GM12878 (cell line): Measurements from ENCODE around the gene RPL22. TPM values are rescaled to one million over a fixed set of nuclear protein-coding genes. Genes with fewer than 3 reads are reported as not detected.
A peak's percentile ranks its signal among the peaks of the same experiment; 100 is the strongest.

ENCODE experiments used
- ATAC-seq: fragments of 200-7000 bp; cut with Tn5 transposase; 3 replicates; pipeline ENCODE4 v1.9.1; 2020; ENCODE audit warnings: mild to moderate bottlenecking, moderate library complexity
- BruUV-seq: library from RNA; stranded (reverse); fragments of 400-500 nt; replicated peaks from 2 replicates; lab custom pipeline; 2021; lab: Mats Ljungman, UMichigan
- CTCF ChIA-PET: fragments of 300-600 bp; sonication (Branson Sonifier 250); formaldehyde crosslinking; extraction: SDS; loops from one replicate; lab custom pipeline; 2021; ENCODE audit warnings: inconsistent platforms; lab: Yijun Ruan, JAX
- POLR2A ChIA-PET: fragments of 350-600 bp; formaldehyde crosslinking; extraction: SDS; loops from one replicate; lab custom pipeline; 2021; ENCODE audit warnings: inconsistent platforms; lab: Charles Lee
- RAD21 ChIA-PET: fragments of 300-600 bp; sonication (Branson Sonifier 250); formaldehyde crosslinking; loops from one replicate; lab custom pipeline; 2023; ENCODE audit warnings: antibody characterized with exemption; ENCODE audit not compliant: unreplicated experiment; lab: Charles Lee
- SMC1A ChIA-PET: fragments of 300-600 bp; sonication (Branson Sonifier 250); formaldehyde crosslinking; loops from one replicate; lab custom pipeline; 2023; ENCODE audit not compliant: unreplicated experiment, uncharacterized antibody; lab: Charles Lee
- DNase-seq: peaks from one replicate; pipeline ENCODE4 v3.0.0-alpha.2; 2011; ENCODE audit warnings: low read depth, low spot score
- FAIRE-seq: peaks from 3 replicates; lab custom pipeline; 2011; peaks lifted over from hg19 to GRCh38; lab: Jason Lieb, UNC
- H2AFZ ChIP-seq: 2 replicates; pipeline ENCODE4 v1.6.0; 2011; ENCODE audit warnings: low read depth, low read length, control low read depth; ENCODE audit not compliant: control insufficient read depth
- H3K27ac ChIP-seq: 2 replicates; pipeline ENCODE4 v1.5.1; 2011; ENCODE audit warnings: control low read depth; ENCODE audit not compliant: control insufficient read depth, insufficient read depth
- H3K27me3 ChIP-seq, 2 experiments: replicated peaks in 1 of 2; 2 replicates each; pipeline versions ENCODE4 v1.6.0 to v1.6.1; 2011; ENCODE audit warnings: low read length in 1 of 2; ENCODE audit not compliant: control insufficient read depth in 2 of 2, insufficient read depth in 2 of 2
- H3K36me3 ChIP-seq, 2 experiments: 2 replicates each; pipeline ENCODE4 v1.5.1; 2011; ENCODE audit warnings: low read length in 1 of 2; ENCODE audit not compliant: control insufficient read depth in 2 of 2, insufficient read depth in 2 of 2
- H3K4me1 ChIP-seq: 2 replicates; pipeline ENCODE4 v1.6.1; 2011; ENCODE audit warnings: mild to moderate bottlenecking, low read length, moderate library complexity, mixed read lengths; ENCODE audit not compliant: control insufficient read depth, insufficient read depth
- H3K4me2 ChIP-seq: 2 replicates; pipeline ENCODE4 v1.6.0; 2011; ENCODE audit warnings: control low read depth; ENCODE audit not compliant: control insufficient read depth, insufficient read depth
- H3K4me3 ChIP-seq: fragments of 200-600 bp; sonication (generic); 2 replicates; pipeline ENCODE4 v1.5.1; 2016
- H3K79me2 ChIP-seq: 2 replicates; pipeline ENCODE4 v1.6.0; 2011; ENCODE audit warnings: low read length; ENCODE audit not compliant: control insufficient read depth, insufficient read depth
- H3K9ac ChIP-seq: 2 replicates; pipeline ENCODE4 v1.8.0; 2011; ENCODE audit warnings: low read length, control low read depth, mixed read lengths; ENCODE audit not compliant: control insufficient read depth, insufficient read depth
- H3K9me3 ChIP-seq: replicated peaks from 3 replicates; pipeline ENCODE4 v1.5.1; 2011; ENCODE audit warnings: mild to moderate bottlenecking, low read length; ENCODE audit not compliant: control insufficient read depth, insufficient read depth
- H4K20me1 ChIP-seq: 2 replicates; pipeline ENCODE4 v1.6.0; 2011; ENCODE audit not compliant: control insufficient read depth, insufficient read depth
- MEF2A ChIP-seq: IDR thresholded peaks from 2 replicates; pipeline ENCODE4 v1.6.1; 2011; ENCODE audit warnings: low read depth, mild to moderate bottlenecking, low read length, moderate library complexity; ENCODE audit not compliant: insufficient read depth
- POLR2AphosphoS5 ChIP-seq: IDR thresholded peaks from 2 replicates; pipeline ENCODE4 v1.6.1; 2011; ENCODE audit warnings: mild to moderate bottlenecking, low read length, inconsistent platforms
- SIN3A ChIP-seq: IDR thresholded peaks from 2 replicates; pipeline ENCODE4 v1.6.1; 2012; ENCODE audit warnings: low read depth, low read length, improper control_type of control experiment
- SREBF2 ChIP-seq: IDR thresholded peaks from 2 replicates; pipeline ENCODE4 v1.6.1; 2012; ENCODE audit warnings: mild to moderate bottlenecking, low read length
- TBL1XR1 ChIP-seq: IDR thresholded peaks from 2 replicates; pipeline ENCODE4 v1.6.1; 2012; ENCODE audit warnings: low read depth, low read length, improper control_type of control experiment
- TCF12 ChIP-seq: IDR thresholded peaks from 2 replicates; pipeline ENCODE4 v1.6.1; 2011; ENCODE audit warnings: low read depth, mild to moderate bottlenecking, low read length
- WGBS: methylation state at CpG from one replicate; pipeline ENCODE4 v1.1.6; 2016; ENCODE audit warnings: low lambda C conversion rate; ENCODE audit not compliant: insufficient replicate concordance, insufficient coverage; ENCODE audit errors: missing lambda C conversion rate; 5-methylcytosine and 5-hydroxymethylcytosine counted together
- in situ Hi-C: fragments of 300-500 bp; cut with MboI; formaldehyde crosslinking; loops from 9 replicates; pipeline ENCODE4 v1.14.3; 2018; ENCODE audit warnings: mixed read lengths
- intact Hi-C: fragments of 100-400 bp; cut with micrococcal nuclease; formaldehyde crosslinking; loops from one replicate; pipeline ENCODE4 v1.14.2; 2022; ENCODE audit not compliant: unreplicated experiment
- polyA plus RNA-seq, 11 experiments: library from polyadenylated mRNA; depleted of rRNA in 4 of 11; unstranded in 6 of 11; stranded (reverse) in 5 of 11; fragments of >200 nt; fragmentation: Nextera tagmentation in 4 of 11; fragmentation: Illumina TruSeq in 1 of 11; extraction: Ambion mirVana in 4 of 11; extraction: Trizol in 1 of 11; gene quantifications; 1 replicate in 1 of 11; 2 replicates in 10 of 11; pipeline versions ENCODE4 v1.2.1 to v1.2.3, GENCODE V29; 2011 to 2016; ENCODE audit warnings: inconsistent platforms in 2 of 11, missing spikeins in 2 of 11, low read depth in 1 of 11
- total RNA-seq, 4 experiments: library from RNA; depleted of rRNA in 3 of 4; stranded (reverse); fragments of >200 nt in 3 of 4; fragmentation: Illumina TruSeq in 1 of 4; extraction: Trizol in 1 of 4; gene quantifications; 2 replicates each; pipeline versions ENCODE4 v1.2.1 to v1.2.3, GENCODE V29; 2013 to 2021
- TF ChIP-seq, protein P1 (sequence below): IDR thresholded peaks from 2 replicates; pipeline ENCODE4 v1.6.1; 2012; ENCODE audit warnings: low read depth, low read length, improper control_type of control experiment
- TF ChIP-seq, protein P2 (sequence below): IDR thresholded peaks from 2 replicates; pipeline ENCODE4 v1.6.1; 2012; ENCODE audit warnings: mild to moderate bottlenecking, low read depth, low read length

RPL22 gene
- total and polyA plus RNA-seq, 10 of the 15 experiments (the other 5 are each of a cell fraction or from before 2014, with no cell fraction given) = 191 to 560 (median 430) TPM

DNA sequence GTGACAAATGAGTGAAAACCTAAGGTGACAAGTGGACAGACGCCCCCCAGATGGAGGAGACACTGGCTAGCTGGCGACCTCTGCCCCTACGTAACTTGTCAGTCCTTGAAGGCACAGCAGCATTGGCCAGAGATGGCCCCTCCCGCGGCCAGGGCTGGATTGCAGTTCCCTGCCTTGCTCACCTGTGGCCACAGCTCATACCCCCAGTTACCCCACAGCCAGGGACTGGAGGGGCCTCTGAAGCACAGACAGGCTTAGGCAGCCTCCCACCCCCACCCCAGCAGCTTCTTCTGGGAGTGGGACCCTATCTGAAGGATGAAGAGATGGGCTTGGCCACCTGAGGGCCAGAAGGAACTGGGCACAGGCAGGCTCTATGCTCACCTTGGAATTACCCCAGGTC is 48.3 kb upstream of the RPL22 start:
- Histone ChIP-seq H2AFZ (no peak overlapping the region), H3K27me3 (peaks cover 12 to 23% of the 10 kb centered on the region in 2 experiments), H4K20me1 (no peaks in the 10 kb centered on the region), H3K9me3 (no peaks in the 10 kb centered on the region), H3K36me3 (no peaks in the 10 kb centered on the region), H3K9ac (no peak overlapping the region), H3K4me1 (peaks cover 5% of the 10 kb centered on the region), H3K4me2 (no peak overlapping the region), H3K79me2 (no peaks in the 10 kb centered on the region), H3K4me3 (no peak overlapping the region), H3K27ac (no peak overlapping the region)
- no TSS peak for BruUV-seq
- no peak for FAIRE-seq
- intact Hi-C loops = loop anchor here (2.0 kb wide), 3 partner anchors 139 to 191 kb away; no protein-coding TSS in a partner anchor
- CTCF ChIA-PET = interaction anchor here (0.6 to 5.2 kb wide), 22 partner anchors 10 to 308 kb away, joined by 3 to 47 read pairs (median 8); partner anchors contain the start of genes ACOT7, ICMT, RNF207 and TAS1R1
- in situ Hi-C loops = loop anchor here (5.0 kb wide), 1 partner anchor 100 kb away; no protein-coding TSS in a partner anchor
- WGBS = 8% methylated on average over 3 of the region's 5 CpGs
- no peak for DNase-seq
- RAD21 ChIA-PET = interaction anchor here (0.7 to 4.0 kb wide), 8 partner anchors 30 to 191 kb away, joined by 3 to 32 read pairs (median 3); no protein-coding TSS in a partner anchor
- POLR2A ChIA-PET = no interaction called here
- SMC1A ChIA-PET = interaction anchor here (0.8 to 3.0 kb wide), 10 partner anchors 10 to 399 kb away, joined by 3 to 9 read pairs (median 4); no protein-coding TSS in a partner anchor
- TF ChIP-seq POLR2AphosphoS5 (no peak), SREBF2 (no peak)
- no peak for ATAC-seq

DNA sequence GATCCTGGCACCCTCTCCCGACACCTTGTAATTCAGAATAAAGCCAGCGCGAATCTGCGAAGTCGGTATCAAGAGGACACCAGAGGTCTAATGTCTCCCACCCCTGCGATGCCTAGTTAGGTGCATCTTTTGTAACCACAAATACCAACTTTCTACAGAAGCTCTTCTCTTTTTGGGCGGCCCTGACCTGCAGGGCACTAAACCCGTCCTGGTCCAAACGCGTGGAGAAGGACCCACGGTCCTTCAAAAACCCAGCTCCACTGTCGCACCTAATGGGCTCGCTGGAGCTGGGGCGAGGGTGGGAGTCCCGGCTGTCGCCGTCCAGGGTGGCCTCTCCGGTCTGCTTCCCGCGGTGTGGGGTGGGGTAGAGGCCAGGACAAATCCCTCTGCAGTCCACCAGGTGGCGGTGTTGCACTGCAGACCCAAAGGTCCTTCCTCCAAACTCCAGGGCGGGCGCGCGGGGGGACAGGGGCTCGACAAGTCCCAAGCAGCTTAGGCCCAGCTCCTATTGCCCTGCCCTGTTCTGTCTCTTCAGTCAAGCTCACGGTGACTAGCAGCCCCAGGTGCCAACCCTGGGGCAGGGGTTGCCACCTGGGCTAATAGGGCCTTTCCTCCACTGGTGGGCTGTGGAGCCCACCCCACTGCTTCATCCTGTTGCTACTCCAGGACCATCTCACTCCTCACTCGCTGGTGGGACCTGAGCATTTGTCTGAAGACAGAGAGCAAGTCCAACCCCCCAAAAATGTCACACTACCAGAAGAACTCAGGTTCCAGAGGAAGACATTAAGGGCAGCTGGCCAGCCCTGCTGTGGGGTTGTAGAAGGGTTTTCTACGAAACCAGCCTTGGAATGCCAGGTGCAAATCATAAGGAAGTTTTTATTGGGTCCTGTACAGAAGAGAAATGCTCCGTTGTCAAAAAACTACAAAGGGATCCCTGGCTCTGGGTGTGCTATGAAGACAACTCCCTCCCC is 47.4 kb upstream of the RPL22 start:
- ATAC-seq (peak; percentile 80), FAIRE-seq (peak; percentile 23), DNase-seq (no peak)
- Histone ChIP-seq H3K9ac (no peak overlapping the region), H3K27me3 (peaks cover 12 to 23% of the 10 kb centered on the region in 2 experiments), H3K4me3 (no peak overlapping the region), H3K9me3 (no peaks in the 10 kb centered on the region), H3K79me2 (no peaks in the 10 kb centered on the region), H3K36me3 (no peaks in the 10 kb centered on the region), H4K20me1 (no peaks in the 10 kb centered on the region), H2AFZ (no peak overlapping the region), H3K27ac (no peak overlapping the region), H3K4me2 (no peak overlapping the region), H3K4me1 (peaks cover 5% of the 10 kb centered on the region)
- SMC1A ChIA-PET = interaction anchor here (1.2 to 3.0 kb wide), 11 partner anchors 9 to 400 kb away, joined by 3 to 9 read pairs (median 4); no protein-coding TSS in a partner anchor
- 4% methylated on average over 30 of the region's 30 CpGs for WGBS
- CTCF ChIA-PET = interaction anchor here (0.6 to 5.2 kb wide), 40 partner anchors 10 to 961 kb away, joined by 3 to 47 read pairs (median 4); partner anchors contain the start of genes ACOT7, ICMT, RNF207 and TAS1R1
- RAD21 ChIA-PET = interaction anchor here (0.7 to 4.0 kb wide), 17 partner anchors 11 to 192 kb away, joined by 3 to 32 read pairs (median 3); partner anchors contain the start of gene ICMT
- in situ Hi-C loops = loop anchor here (5.0 kb wide), 1 partner anchor 101 kb away; no protein-coding TSS in a partner anchor
- intact Hi-C loops = loop anchor here (1.0 to 2.0 kb wide), 4 partner anchors 97 to 192 kb away; no protein-coding TSS in a partner anchor
- BruUV-seq = no TSS peak
- POLR2A ChIA-PET = no interaction called here
- TF ChIP-seq TCF12 (0 out of 2 replicates have a peak, but pooled peaks have one; percentile 12), SIN3A (0 out of 2 replicates have a peak, but pooled peaks have one; percentile 42), MEF2A (no peak), TBL1XR1 (peak; percentile 39; the same call in 1 of the 2 replicates)
- TF ChIP-seq, protein P1, sequence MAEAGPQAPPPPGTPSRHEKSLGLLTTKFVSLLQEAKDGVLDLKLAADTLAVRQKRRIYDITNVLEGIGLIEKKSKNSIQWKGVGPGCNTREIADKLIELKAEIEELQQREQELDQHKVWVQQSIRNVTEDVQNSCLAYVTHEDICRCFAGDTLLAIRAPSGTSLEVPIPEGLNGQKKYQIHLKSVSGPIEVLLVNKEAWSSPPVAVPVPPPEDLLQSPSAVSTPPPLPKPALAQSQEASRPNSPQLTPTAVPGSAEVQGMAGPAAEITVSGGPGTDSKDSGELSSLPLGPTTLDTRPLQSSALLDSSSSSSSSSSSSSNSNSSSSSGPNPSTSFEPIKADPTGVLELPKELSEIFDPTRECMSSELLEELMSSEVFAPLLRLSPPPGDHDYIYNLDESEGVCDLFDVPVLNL = no peak
- TF ChIP-seq, protein P2, sequence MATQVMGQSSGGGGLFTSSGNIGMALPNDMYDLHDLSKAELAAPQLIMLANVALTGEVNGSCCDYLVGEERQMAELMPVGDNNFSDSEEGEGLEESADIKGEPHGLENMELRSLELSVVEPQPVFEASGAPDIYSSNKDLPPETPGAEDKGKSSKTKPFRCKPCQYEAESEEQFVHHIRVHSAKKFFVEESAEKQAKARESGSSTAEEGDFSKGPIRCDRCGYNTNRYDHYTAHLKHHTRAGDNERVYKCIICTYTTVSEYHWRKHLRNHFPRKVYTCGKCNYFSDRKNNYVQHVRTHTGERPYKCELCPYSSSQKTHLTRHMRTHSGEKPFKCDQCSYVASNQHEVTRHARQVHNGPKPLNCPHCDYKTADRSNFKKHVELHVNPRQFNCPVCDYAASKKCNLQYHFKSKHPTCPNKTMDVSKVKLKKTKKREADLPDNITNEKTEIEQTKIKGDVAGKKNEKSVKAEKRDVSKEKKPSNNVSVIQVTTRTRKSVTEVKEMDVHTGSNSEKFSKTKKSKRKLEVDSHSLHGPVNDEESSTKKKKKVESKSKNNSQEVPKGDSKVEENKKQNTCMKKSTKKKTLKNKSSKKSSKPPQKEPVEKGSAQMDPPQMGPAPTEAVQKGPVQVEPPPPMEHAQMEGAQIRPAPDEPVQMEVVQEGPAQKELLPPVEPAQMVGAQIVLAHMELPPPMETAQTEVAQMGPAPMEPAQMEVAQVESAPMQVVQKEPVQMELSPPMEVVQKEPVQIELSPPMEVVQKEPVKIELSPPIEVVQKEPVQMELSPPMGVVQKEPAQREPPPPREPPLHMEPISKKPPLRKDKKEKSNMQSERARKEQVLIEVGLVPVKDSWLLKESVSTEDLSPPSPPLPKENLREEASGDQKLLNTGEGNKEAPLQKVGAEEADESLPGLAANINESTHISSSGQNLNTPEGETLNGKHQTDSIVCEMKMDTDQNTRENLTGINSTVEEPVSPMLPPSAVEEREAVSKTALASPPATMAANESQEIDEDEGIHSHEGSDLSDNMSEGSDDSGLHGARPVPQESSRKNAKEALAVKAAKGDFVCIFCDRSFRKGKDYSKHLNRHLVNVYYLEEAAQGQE = peak; percentile 49; the same call in 1 of the 2 replicates
